ENCODE data around the gene CUX1. TPM values are rescaled to one million over a fixed set of nuclear protein-coding genes. Genes with fewer than 3 reads are reported as not detected.

The CUX1 gene
- total and polyA plus RNA-seq, 2 of the 13 experiments (the other 11 are each of a cell fraction or from before 2014, with no cell fraction given): 13.7 to 14.9 TPM

- no peak for TF ChIP-seq ZNF83 (CRISPR knock-in tag; IDR thresholded peaks at IDR 0.05; ENCODE audit: borderline replicate concordance)
- TF ChIP-seq ZFP37 (CRISPR knock-in tag; IDR thresholded peaks at IDR 0.05; ENCODE audit: borderline replicate concordance): no peak
These were observed 106.2 kb downstream of the CUX1 start (continued) for GRCh38 chr7:101923602-101923985.

GRCh38 chr7:101924171-101924570 is 106.7 kb downstream of the CUX1 start:
- Histone ChIP-seq H2AFZ (ENCODE audit: low read length) (no peak overlapping the region), H3K79me2 (ENCODE audit: insufficient read depth, low read length) (peaks cover 15% of the 10 kb centered on the region), H3K36me3 (replicated peaks in 1 of 2; ENCODE audit: control insufficient read depth in 1 of 2, insufficient read depth in 2 of 2, low read length in 2 of 2) (peaks cover 1 to 16% of the 10 kb centered on the region in 2 experiments; a peak in 3 of 5 replicates), H3K9me3 (ENCODE audit: low read length) (no peaks in the 10 kb centered on the region), H3K27ac (ENCODE audit: extremely low read length, insufficient read depth, low read length) (no peak overlapping the region), H3K4me3 (replicated peaks in 1 of 3; ENCODE audit: insufficient read depth in 1 of 3, low read depth in 2 of 3, low read length in 3 of 3) (no peak overlapping the region), H3K27me3 (ENCODE audit: control insufficient read depth in 1 of 2, insufficient read depth in 2 of 2, low read length in 2 of 2) (no peaks in the 10 kb centered on the region), H4K20me1 (ENCODE audit: insufficient read depth, low read length) (no peaks in the 10 kb centered on the region), H3K4me2 (ENCODE audit: low read depth, low read length) (no peak overlapping the region), H3K9ac (ENCODE audit: insufficient read depth, low read depth, low read length) (no peak overlapping the region), H3K4me1 (ENCODE audit: insufficient read depth, low read length) (no peaks in the 10 kb centered on the region)
- no peak for ATAC-seq
- BruUV-seq (replicated peaks): no TSS peak
- WGBS (ENCODE audit: low lambda C conversion rate): 97% methylated on average over 9 of the region's 9 CpGs
- CTCF ChIA-PET (ENCODE audit: low intra/inter-chr PET ratio, low total read pairs): no interaction called here
- DNase-seq (ENCODE audit: low spot score): no peak
- in situ Hi-C loops (cut with HindIII; ENCODE audit: extremely low pct_ligation_motif_present, low pct_unique_long_range_greater_than_20kb) (no loop called here), intact Hi-C loops (cut with micrococcal nuclease; ENCODE audit: unreplicated experiment) (no loop called here)
- POLR2A ChIA-PET: no interaction called here
- TF ChIP-seq MEIS2 (CRISPR knock-in tag; IDR thresholded peaks at IDR 0.05): no peak
- no peak for TF ChIP-seq ZNF75D (CRISPR knock-in tag; IDR thresholded peaks at IDR 0.05; ENCODE audit: borderline replicate concordance)
- no peak for TF ChIP-seq E2F1 (CRISPR knock-in tag; IDR thresholded peaks at IDR 0.05)
- TF ChIP-seq ATF3 (CRISPR knock-in tag; IDR thresholded peaks at IDR 0.05): no peak
- TF ChIP-seq RXRB (CRISPR knock-in tag; IDR thresholded peaks at IDR 0.05; ENCODE audit: borderline replicate concordance): no peak
- no peak for TF ChIP-seq CREBL2 (CRISPR knock-in tag; IDR thresholded peaks at IDR 0.05; ENCODE audit: borderline replicate concordance)
- no peak for TF ChIP-seq SIN3B (IDR thresholded peaks at IDR 0.05; ENCODE audit: low read length)
- TF ChIP-seq UBTF (CRISPR knock-in tag; IDR thresholded peaks at IDR 0.05): no peak
- FAIRE-seq: no peak
